ENCODE measurements around the gene TRIM24. TPM values are rescaled to one million over a fixed set of nuclear protein-coding genes. Genes with fewer than 3 reads are reported as not detected.

The TRIM24 gene
- total and polyA plus RNA-seq, 2 of the 13 experiments (the other 11 are each of a cell fraction or from before 2014, with no cell fraction given), result 100 to 106 TPM

DNA sequence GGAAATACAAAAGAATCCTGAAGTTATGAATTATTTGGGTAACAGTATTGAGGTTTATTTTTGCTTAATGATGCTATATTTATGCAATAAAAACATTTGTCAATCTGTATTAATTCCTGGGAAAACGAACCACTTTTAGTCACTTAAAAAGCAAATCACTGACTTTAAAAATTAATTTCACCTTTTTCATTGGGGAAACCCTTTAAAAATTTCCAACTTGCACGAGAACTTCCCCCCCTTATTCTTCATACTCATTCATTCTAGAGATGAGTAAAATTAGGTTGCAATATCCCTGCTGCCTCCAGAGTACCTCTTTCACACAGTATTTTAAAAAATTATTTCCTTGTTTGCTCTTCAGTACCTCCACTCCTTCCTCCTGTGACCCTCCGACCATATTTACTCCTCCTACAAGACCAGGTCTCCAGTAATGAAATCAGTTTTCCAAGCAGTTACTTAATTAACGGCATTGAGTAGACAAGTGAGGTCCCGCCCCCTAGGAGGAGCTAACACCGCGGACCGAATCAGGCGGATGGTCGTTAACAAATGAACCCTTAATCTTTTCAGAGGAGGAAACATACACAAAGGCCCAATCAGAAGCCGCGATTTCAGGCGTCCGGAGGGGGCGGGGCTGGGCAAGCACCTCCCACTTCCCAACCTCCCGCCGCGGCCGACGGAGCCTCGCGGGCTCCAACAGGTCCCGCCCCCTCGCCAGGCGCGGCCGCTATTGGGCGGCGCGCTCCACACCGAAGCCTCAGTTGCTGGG lies 465 bp upstream of the TRIM24 start (continued):
- TF ChIP-seq MLXIP (CRISPR knock-in tag; IDR thresholded peaks at IDR 0.05; ENCODE audit: borderline replicate concordance) (no peak), TOPORS (CRISPR knock-in tag; IDR thresholded peaks at IDR 0.05) (no peak), ZNF607 (CRISPR knock-in tag; IDR thresholded peaks at IDR 0.05; ENCODE audit: borderline replicate concordance) (no peak), ATF2 (CRISPR knock-in tag; IDR thresholded peaks at IDR 0.05) (no peak; the same call in 1 of the 2 replicates), ZNF569 (CRISPR knock-in tag; IDR thresholded peaks at IDR 0.05; ENCODE audit: borderline replicate concordance) (no peak), ZBTB34 (CRISPR knock-in tag; IDR thresholded peaks at IDR 0.05) (no peak), ATF6 (CRISPR knock-in tag; conservative IDR thresholded peaks at IDR 0.05) (0 out of 2 replicates have a peak, but pooled peaks have one; percentile 19), ZNF33A (CRISPR knock-in tag; IDR thresholded peaks at IDR 0.05; ENCODE audit: borderline replicate concordance) (no peak), HMG20A (CRISPR knock-in tag; IDR thresholded peaks at IDR 0.05; ENCODE audit: borderline replicate concordance) (no peak), SMARCE1 (IDR thresholded peaks at IDR 0.05; ENCODE audit: borderline replicate concordance) (no peak), CHD2 (IDR thresholded peaks at IDR 0.05; ENCODE audit: low read depth, low read length) (peak; percentile 89)
